ENCODE data around the gene CACNB1. TPM values are rescaled to one million over a fixed set of nuclear protein-coding genes. Genes with fewer than 3 reads are reported as not detected.

Gene CACNB1
- total RNA-seq, 1 experiment from 2014 or later = 44.1 TPM

DNA sequence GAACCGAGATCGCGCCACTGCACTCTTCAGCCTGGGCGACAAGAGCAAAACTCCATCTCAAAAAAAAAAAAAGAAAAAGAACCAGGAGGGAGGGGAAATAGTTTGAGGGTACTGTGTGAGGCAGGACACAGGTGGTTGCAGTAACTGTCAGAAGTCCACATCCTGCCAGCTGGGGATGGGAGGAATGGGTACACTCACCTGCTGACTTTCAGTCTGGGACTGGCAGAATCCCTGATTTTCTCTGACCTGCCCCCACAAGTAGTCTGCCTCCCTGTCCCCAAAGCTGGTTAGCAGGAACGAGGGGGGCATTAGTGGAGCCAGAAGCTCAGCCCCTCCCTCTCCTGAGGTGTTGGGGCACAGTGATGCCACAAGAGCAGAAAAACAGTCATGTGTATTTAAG, 24.4 kb downstream of the CACNB1 start:
- peaks cover 51% of the 10 kb centered on the region for H3K36me3 Mint-ChIP-seq (ENCODE audit: insufficient read depth, unreplicated experiment)
- intact Hi-C loops (cut with micrococcal nuclease; ENCODE audit: unreplicated experiment) = no loop called here
- H3K27ac Mint-ChIP-seq (ENCODE audit: unreplicated experiment) = no peak overlapping the region
- no TSS peak for BruUV-seq (replicated peaks)
- H3K4me1 Mint-ChIP-seq (ENCODE audit: low read depth, unreplicated experiment) = peaks cover 6% of the 10 kb centered on the region
- TF ChIP-seq, protein P1, sequence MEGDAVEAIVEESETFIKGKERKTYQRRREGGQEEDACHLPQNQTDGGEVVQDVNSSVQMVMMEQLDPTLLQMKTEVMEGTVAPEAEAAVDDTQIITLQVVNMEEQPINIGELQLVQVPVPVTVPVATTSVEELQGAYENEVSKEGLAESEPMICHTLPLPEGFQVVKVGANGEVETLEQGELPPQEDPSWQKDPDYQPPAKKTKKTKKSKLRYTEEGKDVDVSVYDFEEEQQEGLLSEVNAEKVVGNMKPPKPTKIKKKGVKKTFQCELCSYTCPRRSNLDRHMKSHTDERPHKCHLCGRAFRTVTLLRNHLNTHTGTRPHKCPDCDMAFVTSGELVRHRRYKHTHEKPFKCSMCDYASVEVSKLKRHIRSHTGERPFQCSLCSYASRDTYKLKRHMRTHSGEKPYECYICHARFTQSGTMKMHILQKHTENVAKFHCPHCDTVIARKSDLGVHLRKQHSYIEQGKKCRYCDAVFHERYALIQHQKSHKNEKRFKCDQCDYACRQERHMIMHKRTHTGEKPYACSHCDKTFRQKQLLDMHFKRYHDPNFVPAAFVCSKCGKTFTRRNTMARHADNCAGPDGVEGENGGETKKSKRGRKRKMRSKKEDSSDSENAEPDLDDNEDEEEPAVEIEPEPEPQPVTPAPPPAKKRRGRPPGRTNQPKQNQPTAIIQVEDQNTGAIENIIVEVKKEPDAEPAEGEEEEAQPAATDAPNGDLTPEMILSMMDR (IDR thresholded peaks at IDR 0.05; ENCODE audit: unreplicated experiment) = peak; percentile 12
- H3K4me3 Mint-ChIP-seq (ENCODE audit: low read depth, unreplicated experiment) = no peak overlapping the region
- DNase-seq = no peak
- H3K9me3 Mint-ChIP-seq (ENCODE audit: low read depth, unreplicated experiment) = no peaks in the 10 kb centered on the region
- H3K27me3 Mint-ChIP-seq (ENCODE audit: unreplicated experiment) = peaks cover 9% of the 10 kb centered on the region
- CTCF ChIA-PET = interaction anchor here (0.7 to 7.6 kb wide), 8 partner anchors 8 to 202 kb away, joined by 4 to 148 read pairs (median 8); partner anchors contain the start of gene ARL5C

DNA sequence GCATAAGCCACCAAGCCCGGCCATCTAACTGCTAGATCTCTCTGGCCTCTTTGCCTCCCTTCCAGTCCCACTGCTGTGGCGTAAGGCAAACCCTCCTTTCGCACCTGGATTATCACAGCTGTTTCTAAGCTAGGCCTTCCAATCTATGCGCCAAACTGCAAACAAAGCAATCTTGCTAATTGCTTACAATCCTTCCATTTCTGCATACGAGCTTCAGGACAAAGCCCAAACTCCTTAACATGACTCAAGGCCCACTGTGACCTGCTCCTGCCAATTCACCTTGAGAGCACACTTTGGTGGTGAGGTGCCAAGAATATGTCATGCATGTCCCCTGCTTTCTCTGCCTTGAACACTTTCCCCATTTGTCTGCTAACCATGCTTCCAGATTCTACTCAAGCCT, 25.5 kb downstream of the CACNB1 start:
- Mint-ChIP-seq H3K36me3 (ENCODE audit: insufficient read depth, unreplicated experiment) (peaks cover 41% of the 10 kb centered on the region), H3K27ac (ENCODE audit: unreplicated experiment) (no peak overlapping the region), H3K27me3 (ENCODE audit: unreplicated experiment) (peaks cover 19% of the 10 kb centered on the region), H3K4me1 (ENCODE audit: low read depth, unreplicated experiment) (no peaks in the 10 kb centered on the region), H3K9me3 (ENCODE audit: low read depth, unreplicated experiment) (no peaks in the 10 kb centered on the region), H3K4me3 (ENCODE audit: low read depth, unreplicated experiment) (no peak overlapping the region)
- DNase-seq = no peak
- no TSS peak for BruUV-seq (replicated peaks)
- TF ChIP-seq, protein P1 (IDR thresholded peaks at IDR 0.05; ENCODE audit: unreplicated experiment) = no peak
- CTCF ChIA-PET = interaction anchor here (0.9 to 2.1 kb wide), 4 partner anchors 10 to 189 kb away, joined by 3 to 7 read pairs (median 4); no protein-coding TSS in a partner anchor
- intact Hi-C loops (cut with micrococcal nuclease; ENCODE audit: unreplicated experiment) = no loop called here

DNA sequence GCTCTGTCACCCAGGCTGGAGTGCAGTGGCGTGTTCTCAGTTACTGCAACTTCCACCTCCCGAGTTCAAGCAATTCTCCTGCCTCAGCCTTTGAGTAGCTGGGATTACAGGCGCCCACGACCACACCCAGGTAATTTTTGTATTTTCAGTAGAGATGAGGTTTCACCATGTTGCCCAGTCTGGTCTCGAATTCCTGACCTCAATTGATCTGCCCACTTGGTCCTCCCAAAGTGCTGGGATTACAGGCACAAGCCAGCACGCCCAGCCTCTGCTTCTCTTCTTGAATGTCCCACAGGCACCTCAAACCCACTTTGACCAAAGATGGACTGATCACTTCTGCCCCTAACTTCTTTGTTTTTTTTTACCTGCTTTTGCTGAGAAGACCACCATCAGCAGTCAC, 26.9 kb downstream of the CACNB1 start:
- Mint-ChIP-seq H3K36me3 (ENCODE audit: insufficient read depth, unreplicated experiment) (peaks cover 30% of the 10 kb centered on the region), H3K27ac (ENCODE audit: unreplicated experiment) (no peak overlapping the region), H3K4me1 (ENCODE audit: low read depth, unreplicated experiment) (no peaks in the 10 kb centered on the region), H3K4me3 (ENCODE audit: low read depth, unreplicated experiment) (no peak overlapping the region), H3K27me3 (ENCODE audit: unreplicated experiment) (peaks cover 33% of the 10 kb centered on the region), H3K9me3 (ENCODE audit: low read depth, unreplicated experiment) (no peaks in the 10 kb centered on the region)
- intact Hi-C loops (cut with micrococcal nuclease; ENCODE audit: unreplicated experiment) = no loop called here
- DNase-seq = no peak
- TF ChIP-seq, protein P1 (IDR thresholded peaks at IDR 0.05; ENCODE audit: unreplicated experiment) = no peak
- no TSS peak for BruUV-seq (replicated peaks)
- CTCF ChIA-PET = interaction anchor here (0.6 to 2.1 kb wide), 11 partner anchors 13 to 1682 kb away, joined by 3 to 8 read pairs (median 5); partner anchors contain the start of gene CDK12

DNA sequence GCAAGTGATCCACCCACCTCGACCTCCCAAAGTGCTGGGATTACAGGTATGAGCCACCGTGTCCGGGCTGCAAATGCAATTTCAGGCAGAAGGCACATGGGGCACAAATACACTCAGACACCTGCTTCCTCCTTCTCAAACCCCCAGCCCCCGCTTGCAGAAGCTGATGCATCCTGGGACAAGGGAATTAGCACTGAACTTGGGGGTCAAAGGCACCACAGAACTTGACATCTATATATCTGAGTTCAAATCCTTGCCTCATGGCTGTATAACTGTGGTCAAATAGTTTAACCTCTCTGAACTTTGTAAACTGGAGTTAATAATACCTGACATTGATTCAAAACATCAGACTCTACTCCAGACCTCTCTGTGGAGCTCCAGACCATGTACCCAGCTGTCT, 27.4 kb downstream of the CACNB1 start:
- H3K9me3 Mint-ChIP-seq (ENCODE audit: low read depth, unreplicated experiment) = no peaks in the 10 kb centered on the region
- CTCF ChIA-PET = interaction anchor here (0.6 to 2.1 kb wide), 17 partner anchors 8 to 1682 kb away, joined by 3 to 8 read pairs (median 5); partner anchors contain the start of genes CDK12 and MED1
- H3K4me3 Mint-ChIP-seq (ENCODE audit: low read depth, unreplicated experiment) = no peak overlapping the region
- H3K36me3 Mint-ChIP-seq (ENCODE audit: insufficient read depth, unreplicated experiment) = peaks cover 26% of the 10 kb centered on the region
- TF ChIP-seq, protein P1 (IDR thresholded peaks at IDR 0.05; ENCODE audit: unreplicated experiment) = no peak
- intact Hi-C loops (cut with micrococcal nuclease; ENCODE audit: unreplicated experiment) = no loop called here
- peaks cover 36% of the 10 kb centered on the region for H3K27me3 Mint-ChIP-seq (ENCODE audit: unreplicated experiment)
- BruUV-seq (replicated peaks) = no TSS peak
- DNase-seq = no peak
- no peaks in the 10 kb centered on the region for H3K4me1 Mint-ChIP-seq (ENCODE audit: low read depth, unreplicated experiment)
- no peak overlapping the region for H3K27ac Mint-ChIP-seq (ENCODE audit: unreplicated experiment)

All from Calu3 (cell line).